GM23338 (cell line): ENCODE results near the gene TGFB1. TPM values are rescaled to one million over a fixed set of nuclear protein-coding genes. Genes with fewer than 3 reads are reported as not detected.

Source experiments
- ATAC-seq: fragments of 200-7000 bp; cut with Tn5 transposase; 3 replicates; pipeline ENCODE4 v1.9.1; 2020
- DNase-seq: peaks from one replicate; pipeline ENCODE4 v3.0.0-alpha.2; 2015; ENCODE audit warnings: low spot score
- H2AFZ ChIP-seq: fragments of 200-600 bp; sonication (generic); 2 replicates; pipeline ENCODE4 v1.8.0; 2016; ENCODE audit warnings: antibody characterized with exemption, mild to moderate bottlenecking, moderate library complexity
- H3F3A ChIP-seq: fragments of 200-600 bp; sonication (generic); replicated peaks from 2 replicates; pipeline ENCODE4 v1.8.0; 2017; ENCODE audit warnings: antibody characterized with exemption, mixed run types, low read depth
- H3K27ac ChIP-seq: fragments of 200-600 bp; sonication (generic); 2 replicates; pipeline ENCODE4 v1.6.1; 2016; ENCODE audit warnings: low read depth
- H3K27me3 ChIP-seq: fragments of 200-600 bp; sonication (generic); 2 replicates; pipeline ENCODE4 v1.8.0; 2016; ENCODE audit warnings: mild to moderate bottlenecking, mixed run types, moderate library complexity; ENCODE audit not compliant: insufficient read depth
- H3K36me3 ChIP-seq: fragments of 200-600 bp; sonication (generic); 2 replicates; pipeline ENCODE4 v1.8.0; 2016; ENCODE audit warnings: mild to moderate bottlenecking; ENCODE audit not compliant: insufficient read depth
- H3K4me1 ChIP-seq: fragments of 200-600 bp; sonication (generic); 2 replicates; pipeline ENCODE4 v1.8.0; 2016; ENCODE audit warnings: mild to moderate bottlenecking, moderate library complexity; ENCODE audit not compliant: insufficient read depth
- H3K4me2 ChIP-seq: fragments of 200-600 bp; sonication (generic); 2 replicates; pipeline ENCODE4 v1.7.1; 2017; ENCODE audit warnings: mixed run types
- H3K4me3 ChIP-seq: fragments of 200-600 bp; sonication (generic); 2 replicates; pipeline ENCODE4 v1.6.1; 2016; ENCODE audit warnings: mixed run types
- H3K79me2 ChIP-seq: fragments of 200-600 bp; sonication (generic); replicated peaks from 2 replicates; pipeline ENCODE4 v1.8.0; 2017; ENCODE audit warnings: mild to moderate bottlenecking; ENCODE audit not compliant: insufficient read depth
- H3K9me2 ChIP-seq: fragments of 200-600 bp; sonication (generic); 2 replicates; pipeline ENCODE4 v1.8.0; 2017; ENCODE audit not compliant: insufficient read depth
- H4K20me1 ChIP-seq: fragments of 200-600 bp; sonication (generic); replicated peaks from 2 replicates; pipeline ENCODE4 v1.8.0; 2017; ENCODE audit warnings: mild to moderate bottlenecking; ENCODE audit not compliant: insufficient read depth
- H3K27ac Mint-ChIP-seq: 2 replicates; pipeline ENCODE4 v1.8.0; 2020; ENCODE audit warnings: inconsistent platforms, mild to moderate bottlenecking, moderate library complexity, mixed read lengths
- H3K27me3 Mint-ChIP-seq: 3 replicates; pipeline ENCODE4 v1.8.0; 2022; ENCODE audit warnings: low read depth, mild to moderate bottlenecking, moderate library complexity, mixed read lengths, inconsistent platforms; ENCODE audit not compliant: insufficient read depth, poor library complexity
- H3K36me3 Mint-ChIP-seq: 3 replicates; pipeline ENCODE4 v1.8.0; 2021; ENCODE audit warnings: low read depth, mild to moderate bottlenecking, inconsistent platforms, moderate library complexity, mixed read lengths
- H3K4me1 Mint-ChIP-seq: 3 replicates; pipeline ENCODE4 v1.8.0; 2020; ENCODE audit warnings: mild to moderate bottlenecking, inconsistent platforms, mixed read lengths
- H3K4me3 Mint-ChIP-seq: 3 replicates; pipeline ENCODE4 v1.8.0; 2021; ENCODE audit warnings: moderate library complexity, mild to moderate bottlenecking, inconsistent platforms, mixed read lengths
- H3K9me3 Mint-ChIP-seq: 3 replicates; pipeline ENCODE4 v1.8.0; 2020; ENCODE audit warnings: moderate library complexity, mild to moderate bottlenecking, inconsistent platforms, mixed read lengths
- CREB1 ChIP-seq: fragments of 250-450 bp; sonication (Bioruptor Pico); IDR thresholded peaks from 2 replicates; pipeline ENCODE4 v1.5.0; 2020; ENCODE audit warnings: low read depth, mild to moderate bottlenecking, moderate library complexity
- CTCF ChIP-seq, 2 experiments: fragments of 200-600 bp in 1 of 2; sonication (generic) in 1 of 2; conservative IDR thresholded peaks; 2 replicates each; pipeline versions ENCODE4 v1.5.1 to v1.6.1; 2016 to 2017; ENCODE audit warnings: antibody characterized with exemption in 2 of 2, low read depth in 2 of 2, mild to moderate bottlenecking in 2 of 2, moderate library complexity in 1 of 2
- ETS1 ChIP-seq: IDR thresholded peaks from 2 replicates; pipeline ENCODE4 v1.6.1; 2016; ENCODE audit warnings: antibody characterized with exemption
- EZH2 ChIP-seq: fragments of 200-600 bp; sonication (generic); IDR thresholded peaks from one replicate; pipeline ENCODE4 v1.8.0; 2017; ENCODE audit warnings: antibody characterized with exemption, mild to moderate bottlenecking, low read depth; ENCODE audit not compliant: unreplicated experiment
- EZH2phosphoT487 ChIP-seq: fragments of 200-600 bp; sonication (generic); IDR thresholded peaks from one replicate; pipeline ENCODE4 v1.8.1; 2018; ENCODE audit warnings: antibody characterized with exemption; ENCODE audit not compliant: unreplicated experiment
- NANOG ChIP-seq: IDR thresholded peaks from 2 replicates; pipeline ENCODE4 v1.6.1; 2016; ENCODE audit warnings: antibody characterized with exemption, borderline replicate concordance
- POLR2AphosphoS5 ChIP-seq: IDR thresholded peaks from 2 replicates; pipeline ENCODE4 v1.6.1; 2016; ENCODE audit warnings: antibody characterized with exemption, low read depth
- ZNF114 ChIP-seq: fragments of 250-450 bp; sonication (Bioruptor Pico); IDR thresholded peaks from 2 replicates; pipeline ENCODE4 v1.5.0; 2020; ENCODE audit warnings: mild to moderate bottlenecking, moderate library complexity
- ZNF462 ChIP-seq: fragments of 250-450 bp; sonication (Bioruptor Pico); IDR thresholded peaks from 2 replicates; pipeline ENCODE4 v1.5.0; 2020; ENCODE audit warnings: mild to moderate bottlenecking, moderate library complexity
- polyA plus RNA-seq: library from polyadenylated mRNA; unstranded; fragments of >200 nt; fragmentation: Nextera tagmentation; extraction: Ambion mirVana; gene quantifications from 2 replicates; pipeline ENCODE4 v1.2.1, GENCODE V29; 2016
- total RNA-seq: library from RNA; depleted of rRNA; stranded (reverse); fragments of >200 nt; shearing (Covaris generic); gene quantifications from 2 replicates; pipeline ENCODE4 v1.2.3, GENCODE V29; 2014

TGFB1 gene
- total and polyA plus RNA-seq, 2 experiments from 2014 or later, result 0.99 to 7.9 TPM

GRCh38 chr19:41323430-41324125, 30.1 kb downstream of the TGFB1 start:
- Histone ChIP-seq H4K20me1 (no peaks in the 10 kb centered on the region; the same call in 1 of the 2 replicates), H3K4me2 (peak overlapping the region; percentile 51), H3K79me2 (no peaks in the 10 kb centered on the region), H3K36me3 (no peaks in the 10 kb centered on the region), H3K4me1 (peaks cover 52% of the 10 kb centered on the region), H3K4me3 (no peak overlapping the region), H3K9me2 (no peaks in the 10 kb centered on the region), H3K27ac (peak overlapping the region; percentile 84; the same call in 1 of the 2 replicates), H3K27me3 (no peaks in the 10 kb centered on the region), H2AFZ (no peak overlapping the region), H3F3A (peaks cover 27% of the 10 kb centered on the region)
- TF ChIP-seq CREB1 (CRISPR knock-in tag) (no peak), EZH2 (no peak), NANOG (no peak), POLR2AphosphoS5 (0 out of 2 replicates have a peak, but pooled peaks have one; percentile 10)
- Mint-ChIP-seq H3K27ac (peak overlapping the region; percentile 89), H3K36me3 (peaks cover 27% of the 10 kb centered on the region), H3K4me3 (peak overlapping the region; percentile 34; the same call in 1 of the 3 replicates), H3K9me3 (peaks cover 3% of the 10 kb centered on the region; the same call in 2 of the 3 replicates), H3K4me1 (peaks cover 60% of the 10 kb centered on the region), H3K27me3 (peaks cover 36% of the 10 kb centered on the region)
- DNase-seq, result peak; percentile 37
- peak; percentile 18 for ATAC-seq

GRCh38 chr19:41323023-41323422, 30.7 kb downstream of the TGFB1 start:
- Mint-ChIP-seq H3K27ac (peak overlapping the region; percentile 56), H3K9me3 (peaks cover 3% of the 10 kb centered on the region; the same call in 2 of the 3 replicates), H3K36me3 (peaks cover 31% of the 10 kb centered on the region), H3K27me3 (peaks cover 31% of the 10 kb centered on the region), H3K4me1 (peaks cover 54% of the 10 kb centered on the region), H3K4me3 (peak overlapping the region; percentile 34; the same call in 1 of the 3 replicates)
- H3K27ac ChIP-seq, result peak overlapping the region; percentile 84; the same call in 1 of the 2 replicates
- no peak overlapping the region for H2AFZ ChIP-seq
- no peaks in the 10 kb centered on the region for H3K79me2 ChIP-seq
- no peak overlapping the region for H3K4me3 ChIP-seq
- no peaks in the 10 kb centered on the region for H3K27me3 ChIP-seq
- H3K9me2 ChIP-seq, result no peaks in the 10 kb centered on the region
- H4K20me1 ChIP-seq, result no peaks in the 10 kb centered on the region; the same call in 1 of the 2 replicates
- DNase-seq (no peak), ATAC-seq (no peak)
- peak overlapping the region; percentile 51 for H3K4me2 ChIP-seq
- H3K36me3 ChIP-seq, result no peaks in the 10 kb centered on the region
- peaks cover 52% of the 10 kb centered on the region for H3K4me1 ChIP-seq
- H3F3A ChIP-seq, result peaks cover 27% of the 10 kb centered on the region
- TF ChIP-seq ETS1 (no peak), CTCF (conservative IDR thresholded peaks at IDR 0.05; ENCODE audit: low read depth in 2 of 2) (no peak), ZNF462 (CRISPR knock-in tag) (no peak), NANOG (no peak), ZNF114 (CRISPR knock-in tag) (no peak), EZH2phosphoT487 (no peak), CREB1 (CRISPR knock-in tag) (no peak), POLR2AphosphoS5 (no peak)
